ENCODE measurements around the gene ERFE. TPM values are rescaled to one million over a fixed set of nuclear protein-coding genes. Genes with fewer than 3 reads are reported as not detected.
"Not testable (repeated sequence)": the region's sequence is repeated elsewhere in the genome, so short reads cannot be mapped to it uniquely, and the experiment has no call there.

The ERFE gene
- polyA plus RNA-seq, 1 donor = 6.3 TPM

DNA sequence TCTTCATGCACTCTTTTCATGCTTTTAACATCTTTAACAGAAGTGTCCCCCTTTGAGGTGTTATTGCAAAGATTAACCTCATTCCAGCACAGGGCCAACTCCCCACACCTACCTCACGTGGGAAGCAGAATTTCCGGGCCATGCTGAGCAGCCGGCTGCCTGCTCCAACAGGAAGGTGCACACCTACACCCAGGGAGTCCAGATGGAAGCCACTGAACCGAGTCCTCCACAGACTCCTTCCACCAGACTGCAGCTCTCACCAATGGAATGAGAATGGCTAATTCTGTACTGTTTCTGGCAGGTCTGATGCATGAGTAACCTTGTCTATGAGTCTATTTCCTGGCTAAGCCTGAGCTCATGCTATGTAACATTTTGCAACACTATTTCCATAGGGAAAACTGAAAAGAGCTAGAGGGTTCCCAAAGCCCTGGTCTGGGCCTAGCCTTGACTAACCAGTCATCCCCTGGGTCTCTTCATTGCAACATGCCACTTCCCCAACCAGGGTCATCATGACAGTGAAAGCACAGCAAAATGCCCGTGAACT lies 11.0 kb downstream of the ERFE start:
- no peak for DNase-seq

- DNase-seq = no peak
Measured at GRCh38 chr2:238170386-238171071, 11.8 kb downstream of the ERFE start.

DNA sequence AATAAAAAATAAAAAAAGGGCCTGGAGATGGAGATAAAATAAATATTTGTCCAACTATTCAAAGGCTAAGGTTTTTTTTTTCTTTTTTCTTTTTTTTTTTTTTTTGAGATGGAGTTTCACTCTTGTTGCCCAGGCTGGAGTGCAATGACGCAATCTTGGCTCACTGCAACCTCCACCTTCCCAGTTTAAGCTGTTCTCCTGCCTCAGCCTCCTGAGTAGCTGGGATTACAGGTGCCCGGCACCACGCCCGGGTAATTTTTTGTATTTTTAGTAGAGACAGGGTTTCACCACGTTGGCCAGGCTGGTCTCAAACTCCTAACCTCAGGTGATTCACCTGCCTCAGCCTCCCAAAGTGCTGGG lies 12.3 kb downstream of the ERFE start:
- DNase-seq = not testable (repeated sequence)

- DNase-seq = no peak
Measured at GRCh38 chr2:238171575-238172187, 12.9 kb downstream of the ERFE start.

- DNase-seq = no peak
Measured at GRCh38 chr2:238172439-238172838, 13.7 kb downstream of the ERFE start.

DNA sequence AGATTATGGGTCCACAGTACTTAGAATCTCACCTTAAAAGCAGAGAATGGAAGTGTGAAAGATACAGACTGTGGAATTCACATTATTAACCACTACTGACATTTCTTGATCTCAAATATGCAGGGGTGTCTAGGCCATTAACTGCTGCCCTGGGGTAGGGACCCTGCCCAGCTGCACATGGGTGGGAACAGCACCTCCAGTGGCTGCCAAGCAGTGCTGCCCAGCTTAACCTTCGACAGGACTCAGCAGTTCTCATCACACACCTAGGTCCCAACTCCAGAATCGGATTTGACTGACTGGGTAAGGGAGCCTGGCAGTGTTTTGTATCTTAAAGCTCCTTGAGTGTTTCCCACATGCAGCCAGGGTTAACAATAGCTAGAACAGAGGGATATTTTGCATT lies 14.9 kb downstream of the ERFE start:
- DNase-seq = no peak

DNA sequence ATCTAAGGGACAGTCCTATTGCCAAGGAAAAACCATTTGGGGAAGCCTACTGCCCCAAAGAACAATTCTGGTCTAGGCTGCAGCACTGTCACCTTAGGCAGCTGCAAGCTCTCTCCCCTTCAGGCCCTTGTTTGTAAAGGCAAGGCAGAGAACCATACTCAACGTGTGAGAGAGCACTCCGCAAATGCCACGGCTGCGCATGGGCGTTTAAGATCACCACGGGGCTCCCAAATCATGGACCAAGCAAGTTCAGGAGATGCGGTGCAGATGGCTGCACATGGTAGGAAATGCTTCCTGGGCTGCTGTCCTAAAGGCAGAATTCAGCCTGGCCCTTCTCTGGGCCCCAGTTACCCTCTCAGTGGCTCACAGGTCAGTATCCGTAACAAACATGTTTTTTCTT lies 15.5 kb downstream of the ERFE start:
- no peak for DNase-seq

DNA sequence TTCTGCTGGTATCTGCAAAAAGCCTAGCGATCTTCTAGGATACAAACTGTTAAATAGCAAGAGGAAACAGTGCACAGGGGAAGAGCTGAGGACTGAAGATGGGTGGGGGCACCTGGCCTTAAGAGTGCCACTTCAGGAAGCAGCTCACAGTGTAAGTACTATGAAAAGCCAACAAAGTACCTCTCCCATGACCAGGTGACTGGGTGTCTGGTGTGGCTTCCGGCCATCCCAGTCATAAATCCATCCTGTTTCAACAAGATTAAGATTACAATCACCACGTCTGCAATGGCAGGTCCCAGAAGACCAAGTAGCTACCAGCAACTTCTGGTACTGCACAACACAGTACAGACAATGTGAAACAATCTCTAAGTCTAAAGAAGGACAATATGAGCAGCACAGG lies 15.9 kb downstream of the ERFE start:
- DNase-seq = no peak

GRCh38 chr2:238176613-238177012 lies 17.8 kb downstream of the ERFE start:
- DNase-seq = no peak

GRCh38 chr2:238180554-238180953 lies 21.8 kb downstream of the ERFE start:
- DNase-seq = no peak

GRCh38 chr2:238182362-238182761 lies 23.6 kb downstream of the ERFE start:
- DNase-seq = no peak

DNA sequence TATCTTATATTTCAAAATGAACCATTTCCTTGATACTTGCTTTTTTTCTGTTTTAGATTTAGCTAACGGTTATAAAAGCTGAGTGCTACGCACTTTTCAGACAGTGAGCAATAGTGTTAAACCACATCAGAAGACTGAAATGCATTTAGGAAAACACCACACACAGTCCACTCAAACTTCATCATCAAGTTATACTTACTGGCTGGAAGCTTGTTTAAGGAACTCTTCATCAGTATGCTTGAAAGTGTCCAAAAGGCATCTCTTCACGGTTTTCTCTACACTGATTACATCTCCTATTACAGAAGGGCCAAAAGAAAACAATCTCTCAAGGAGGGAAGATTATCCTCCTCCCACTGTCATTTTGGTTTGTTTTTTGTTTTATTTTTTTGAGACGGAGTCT lies 25.1 kb downstream of the ERFE start:
- no peak for DNase-seq

GRCh38 chr2:238187618-238188548 lies 29.1 kb downstream of the ERFE start:
- DNase-seq = no peak

- no peak for DNase-seq
Measured at GRCh38 chr2:238190445-238190844, 31.7 kb downstream of the ERFE start.

- DNase-seq = peak; percentile 16
Measured at GRCh38 chr2:238202326-238203093, 43.7 kb downstream of the ERFE start.

GRCh38 chr2:238203094-238203972 lies 44.6 kb downstream of the ERFE start, which contains the start of gene ILKAP:
TSS of gene ILKAP (minus strand) at chr2:238203695. CDS start at chr2:238203553, 142 bp downstream.
- peak; percentile 89 for DNase-seq

GRCh38 chr2:238203973-238204683 lies 45.4 kb downstream of the ERFE start:
- DNase-seq = no peak

DNA sequence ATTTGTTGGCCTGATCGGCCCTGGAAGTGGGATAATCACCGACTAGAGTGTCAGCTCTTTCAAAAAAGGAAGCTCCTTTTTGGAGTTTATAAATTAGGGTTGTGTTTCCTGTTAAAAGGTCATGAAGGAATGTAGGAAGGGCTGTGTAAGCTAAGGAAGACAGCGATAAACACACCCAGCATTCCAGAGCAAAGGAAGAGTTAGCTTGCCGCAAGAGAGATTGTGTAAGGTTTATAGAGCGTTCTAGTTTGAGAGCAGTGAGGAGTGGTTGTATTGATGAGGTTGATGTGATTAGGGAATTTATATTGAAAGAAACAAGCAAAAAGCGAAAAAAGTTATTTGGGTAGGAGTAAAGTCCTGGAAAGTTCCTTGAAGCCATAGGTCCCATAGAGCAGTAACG lies 48.2 kb downstream of the ERFE start:
- no peak for DNase-seq

GRCh38 chr2:238216651-238217184 lies 57.9 kb downstream of the ERFE start:
- DNase-seq = no peak

Measured in hindlimb muscle (tissue), 1 donor.